K562 (cell line): ENCODE results near the gene MMP11. TPM values are rescaled to one million over a fixed set of nuclear protein-coding genes. Genes with fewer than 3 reads are reported as not detected.
A peak's percentile ranks its signal among the peaks of the same experiment; 100 is the strongest.

Experiments used
- HDAC8 ChIP-seq: fragments of 450-650 bp; IDR thresholded peaks from 2 replicates; pipeline ENCODE4 v1.6.1; 2016; ENCODE audit warnings: mild to moderate bottlenecking, missing genetic modification characterization, moderate library complexity, missing compliant biosample characterization
- KDM5B ChIP-seq: fragments of 200-600 bp; sonication (generic); IDR thresholded peaks from 2 replicates; pipeline ENCODE4 v1.6.1; 2012; ENCODE audit warnings: low read depth, mild to moderate bottlenecking, moderate library complexity, low read length, control low read depth, inconsistent platforms; ENCODE audit not compliant: insufficient replicate concordance
- MIER1 ChIP-seq: fragments of 450-650 bp; IDR thresholded peaks from 2 replicates; pipeline ENCODE4 v1.6.1; 2016; ENCODE audit warnings: antibody characterized with exemption, mild to moderate bottlenecking, low read depth
- MYNN ChIP-seq, 2 experiments: sonication (generic); formaldehyde crosslinking in 1 of 2; IDR thresholded peaks; 2 replicates each; pipeline versions ENCODE4 v1.5.0 to v1.6.1; 2016 to 2020; ENCODE audit warnings: antibody characterized with exemption in 1 of 2, missing genetic modification reagents in 1 of 2
- RBFOX2 ChIP-seq: fragments of 200-400 bp; formaldehyde crosslinking; IDR thresholded peaks from 2 replicates; pipeline ENCODE4 v1.6.1; 2017; ENCODE audit warnings: low read depth, mild to moderate bottlenecking, low read length, moderate library complexity
- YY1 ChIP-seq, 3 experiments: IDR thresholded peaks; 2 replicates each; pipeline ENCODE4 v1.6.1; 2011; ENCODE audit warnings: low read length in 2 of 3, mild to moderate bottlenecking in 2 of 3, moderate library complexity in 2 of 3, borderline replicate concordance in 1 of 3, control low read depth in 1 of 3, low read depth in 1 of 3; ENCODE audit not compliant: insufficient read depth in 3 of 3, insufficient replicate concordance in 2 of 3, control insufficient read depth in 1 of 3, insufficient read length in 1 of 3; ENCODE audit errors: extremely low read depth in 1 of 3
- ZKSCAN3 ChIP-seq: fragments of 250-450 bp; sonication (Bioruptor Pico); IDR thresholded peaks from 2 replicates; pipeline ENCODE4 v1.4.0; 2020
- polyA plus RNA-seq, 8 experiments: library from polyadenylated mRNA; depleted of rRNA in 4 of 8; stranded (reverse) in 5 of 8; unstranded in 3 of 8; fragments of >200 nt; fragmentation: Nextera tagmentation in 2 of 8; fragmentation: Illumina TruSeq in 1 of 8; extraction: Ambion mirVana in 2 of 8; extraction: Trizol in 1 of 8; gene quantifications; 2 replicates each; pipeline versions ENCODE4 v1.2.1 to v1.2.3, GENCODE V29; 2011 to 2014; ENCODE audit warnings: inconsistent platforms in 1 of 8, missing spikeins in 1 of 8
- total RNA-seq, 7 experiments: library from RNA; depleted of rRNA in 6 of 7; stranded (reverse); fragments of >200 nt in 6 of 7; fragmentation: Illumina TruSeq in 2 of 7; extraction: Trizol in 2 of 7; gene quantifications; 2 replicates each; pipeline versions ENCODE4 v1.2.1 to v1.2.3, GENCODE V29; 2011 to 2021; ENCODE audit warnings: low replicate concordance in 1 of 7
- TF ChIP-seq, protein P1 (sequence below): fragments of 250-450 bp; sonication (Bioruptor Pico); IDR thresholded peaks from 2 replicates; pipeline ENCODE4 v1.5.0; 2021
- TF ChIP-seq, protein P2 (sequence below): sonication (generic); formaldehyde crosslinking; IDR thresholded peaks from 2 replicates; pipeline ENCODE4 v1.8.0; 2023; ENCODE audit warnings: missing genetic modification reagents, mild to moderate bottlenecking, borderline replicate concordance
- TF ChIP-seq, protein P3 (sequence below): fragments of 450-650 bp; IDR thresholded peaks from 2 replicates; pipeline ENCODE4 v1.7.1; 2018; ENCODE audit warnings: mild to moderate bottlenecking, low read depth; ENCODE audit not compliant: partially characterized antibody
- TF ChIP-seq, protein P4 (sequence below): IDR thresholded peaks from 2 replicates; pipeline ENCODE4 v1.6.1; 2012; ENCODE audit warnings: low read depth, low read length, improper control_type of control experiment, borderline replicate concordance

Gene MMP11
- total and polyA plus RNA-seq, 9 of the 15 experiments (the other 6 are each of a cell fraction or from before 2014, with no cell fraction given) = 0.14 to 1.8 (median 1.1) TPM; not detected in 2

DNA sequence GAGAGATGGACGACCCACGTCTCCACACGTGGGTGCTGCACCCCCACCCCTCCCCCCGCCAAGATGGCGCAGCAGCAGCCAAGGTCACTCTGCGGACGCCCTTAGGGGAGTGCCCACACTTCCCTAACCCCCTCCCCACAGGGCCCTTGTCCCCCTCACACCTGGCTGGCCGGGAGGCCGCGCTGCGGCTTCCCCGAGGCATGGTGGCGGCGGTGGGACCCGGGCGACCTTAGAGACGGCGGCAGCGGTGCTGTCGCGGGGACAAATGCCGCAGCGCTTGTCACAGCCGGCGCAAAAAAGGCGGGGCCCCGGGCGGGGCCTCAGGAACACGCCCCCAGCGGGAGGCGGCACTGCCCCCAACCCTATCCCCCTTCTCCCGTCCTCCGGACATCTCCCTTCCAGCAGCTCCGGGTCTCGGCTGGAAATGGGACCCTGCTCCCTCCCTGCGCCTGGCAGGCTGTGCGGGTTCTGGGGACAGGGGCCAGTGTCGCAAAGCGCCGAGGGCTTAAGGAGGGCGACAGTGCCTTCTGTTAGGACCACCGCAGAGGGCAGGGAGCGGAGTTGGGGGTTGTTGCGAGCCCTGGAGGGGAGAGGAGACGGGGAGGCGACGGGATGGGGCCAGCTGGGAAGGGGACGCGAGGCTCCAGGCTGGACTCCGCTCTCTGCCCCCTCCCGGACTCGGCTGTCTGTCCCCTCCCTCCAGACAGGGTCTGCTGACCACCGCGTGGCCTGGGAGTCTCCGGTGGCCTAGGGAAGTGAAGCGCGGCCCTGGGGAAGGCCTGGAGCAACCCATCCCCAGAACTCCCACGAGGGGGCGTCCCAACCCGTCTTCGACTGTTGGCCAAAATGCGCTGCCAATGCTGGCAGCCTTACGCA lies 4.7 kb upstream of the MMP11 start, which contains the start of gene CHCHD10 (continued):
- peak; percentile 19; the same call in 1 of the 2 replicates for TF ChIP-seq HDAC8
- peak; percentile 99 for TF ChIP-seq RBFOX2
- TF ChIP-seq YY1 (IDR thresholded peaks at IDR 0.05; ENCODE audit: borderline replicate concordance in 1 of 3, control insufficient read depth in 1 of 3, extremely low read depth in 1 of 3, insufficient read depth in 3 of 3, insufficient read length in 1 of 3, insufficient replicate concordance in 2 of 3, low read depth in 1 of 3, low read length in 2 of 3) = peak; percentile 67 to 95 (median 86)
- no peak for TF ChIP-seq ZKSCAN3 (CRISPR knock-in tag)
- TF ChIP-seq, protein P1, sequence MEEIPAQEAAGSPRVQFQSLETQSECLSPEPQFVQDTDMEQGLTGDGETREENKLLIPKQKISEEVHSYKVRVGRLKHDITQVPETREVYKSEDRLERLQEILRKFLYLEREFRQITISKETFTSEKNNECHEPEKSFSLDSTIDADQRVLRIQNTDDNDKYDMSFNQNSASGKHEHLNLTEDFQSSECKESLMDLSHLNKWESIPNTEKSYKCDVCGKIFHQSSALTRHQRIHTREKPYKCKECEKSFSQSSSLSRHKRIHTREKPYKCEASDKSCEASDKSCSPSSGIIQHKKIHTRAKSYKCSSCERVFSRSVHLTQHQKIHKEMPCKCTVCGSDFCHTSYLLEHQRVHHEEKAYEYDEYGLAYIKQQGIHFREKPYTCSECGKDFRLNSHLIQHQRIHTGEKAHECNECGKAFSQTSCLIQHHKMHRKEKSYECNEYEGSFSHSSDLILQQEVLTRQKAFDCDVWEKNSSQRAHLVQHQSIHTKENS (CRISPR knock-in tag) = no peak
- TF ChIP-seq, protein P2, sequence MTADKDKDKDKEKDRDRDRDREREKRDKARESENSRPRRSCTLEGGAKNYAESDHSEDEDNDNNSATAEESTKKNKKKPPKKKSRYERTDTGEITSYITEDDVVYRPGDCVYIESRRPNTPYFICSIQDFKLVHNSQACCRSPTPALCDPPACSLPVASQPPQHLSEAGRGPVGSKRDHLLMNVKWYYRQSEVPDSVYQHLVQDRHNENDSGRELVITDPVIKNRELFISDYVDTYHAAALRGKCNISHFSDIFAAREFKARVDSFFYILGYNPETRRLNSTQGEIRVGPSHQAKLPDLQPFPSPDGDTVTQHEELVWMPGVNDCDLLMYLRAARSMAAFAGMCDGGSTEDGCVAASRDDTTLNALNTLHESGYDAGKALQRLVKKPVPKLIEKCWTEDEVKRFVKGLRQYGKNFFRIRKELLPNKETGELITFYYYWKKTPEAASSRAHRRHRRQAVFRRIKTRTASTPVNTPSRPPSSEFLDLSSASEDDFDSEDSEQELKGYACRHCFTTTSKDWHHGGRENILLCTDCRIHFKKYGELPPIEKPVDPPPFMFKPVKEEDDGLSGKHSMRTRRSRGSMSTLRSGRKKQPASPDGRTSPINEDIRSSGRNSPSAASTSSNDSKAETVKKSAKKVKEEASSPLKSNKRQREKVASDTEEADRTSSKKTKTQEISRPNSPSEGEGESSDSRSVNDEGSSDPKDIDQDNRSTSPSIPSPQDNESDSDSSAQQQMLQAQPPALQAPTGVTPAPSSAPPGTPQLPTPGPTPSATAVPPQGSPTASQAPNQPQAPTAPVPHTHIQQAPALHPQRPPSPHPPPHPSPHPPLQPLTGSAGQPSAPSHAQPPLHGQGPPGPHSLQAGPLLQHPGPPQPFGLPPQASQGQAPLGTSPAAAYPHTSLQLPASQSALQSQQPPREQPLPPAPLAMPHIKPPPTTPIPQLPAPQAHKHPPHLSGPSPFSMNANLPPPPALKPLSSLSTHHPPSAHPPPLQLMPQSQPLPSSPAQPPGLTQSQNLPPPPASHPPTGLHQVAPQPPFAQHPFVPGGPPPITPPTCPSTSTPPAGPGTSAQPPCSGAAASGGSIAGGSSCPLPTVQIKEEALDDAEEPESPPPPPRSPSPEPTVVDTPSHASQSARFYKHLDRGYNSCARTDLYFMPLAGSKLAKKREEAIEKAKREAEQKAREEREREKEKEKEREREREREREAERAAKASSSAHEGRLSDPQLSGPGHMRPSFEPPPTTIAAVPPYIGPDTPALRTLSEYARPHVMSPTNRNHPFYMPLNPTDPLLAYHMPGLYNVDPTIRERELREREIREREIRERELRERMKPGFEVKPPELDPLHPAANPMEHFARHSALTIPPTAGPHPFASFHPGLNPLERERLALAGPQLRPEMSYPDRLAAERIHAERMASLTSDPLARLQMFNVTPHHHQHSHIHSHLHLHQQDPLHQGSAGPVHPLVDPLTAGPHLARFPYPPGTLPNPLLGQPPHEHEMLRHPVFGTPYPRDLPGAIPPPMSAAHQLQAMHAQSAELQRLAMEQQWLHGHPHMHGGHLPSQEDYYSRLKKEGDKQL (CRISPR knock-in tag) = no peak
- TF ChIP-seq, protein P3, sequence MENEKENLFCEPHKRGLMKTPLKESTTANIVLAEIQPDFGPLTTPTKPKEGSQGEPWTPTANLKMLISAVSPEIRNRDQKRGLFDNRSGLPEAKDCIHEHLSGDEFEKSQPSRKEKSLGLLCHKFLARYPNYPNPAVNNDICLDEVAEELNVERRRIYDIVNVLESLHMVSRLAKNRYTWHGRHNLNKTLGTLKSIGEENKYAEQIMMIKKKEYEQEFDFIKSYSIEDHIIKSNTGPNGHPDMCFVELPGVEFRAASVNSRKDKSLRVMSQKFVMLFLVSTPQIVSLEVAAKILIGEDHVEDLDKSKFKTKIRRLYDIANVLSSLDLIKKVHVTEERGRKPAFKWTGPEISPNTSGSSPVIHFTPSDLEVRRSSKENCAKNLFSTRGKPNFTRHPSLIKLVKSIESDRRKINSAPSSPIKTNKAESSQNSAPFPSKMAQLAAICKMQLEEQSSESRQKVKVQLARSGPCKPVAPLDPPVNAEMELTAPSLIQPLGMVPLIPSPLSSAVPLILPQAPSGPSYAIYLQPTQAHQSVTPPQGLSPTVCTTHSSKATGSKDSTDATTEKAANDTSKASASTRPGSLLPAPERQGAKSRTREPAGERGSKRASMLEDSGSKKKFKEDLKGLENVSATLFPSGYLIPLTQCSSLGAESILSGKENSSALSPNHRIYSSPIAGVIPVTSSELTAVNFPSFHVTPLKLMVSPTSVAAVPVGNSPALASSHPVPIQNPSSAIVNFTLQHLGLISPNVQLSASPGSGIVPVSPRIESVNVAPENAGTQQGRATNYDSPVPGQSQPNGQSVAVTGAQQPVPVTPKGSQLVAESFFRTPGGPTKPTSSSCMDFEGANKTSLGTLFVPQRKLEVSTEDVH = no peak
- TF ChIP-seq, protein P4, sequence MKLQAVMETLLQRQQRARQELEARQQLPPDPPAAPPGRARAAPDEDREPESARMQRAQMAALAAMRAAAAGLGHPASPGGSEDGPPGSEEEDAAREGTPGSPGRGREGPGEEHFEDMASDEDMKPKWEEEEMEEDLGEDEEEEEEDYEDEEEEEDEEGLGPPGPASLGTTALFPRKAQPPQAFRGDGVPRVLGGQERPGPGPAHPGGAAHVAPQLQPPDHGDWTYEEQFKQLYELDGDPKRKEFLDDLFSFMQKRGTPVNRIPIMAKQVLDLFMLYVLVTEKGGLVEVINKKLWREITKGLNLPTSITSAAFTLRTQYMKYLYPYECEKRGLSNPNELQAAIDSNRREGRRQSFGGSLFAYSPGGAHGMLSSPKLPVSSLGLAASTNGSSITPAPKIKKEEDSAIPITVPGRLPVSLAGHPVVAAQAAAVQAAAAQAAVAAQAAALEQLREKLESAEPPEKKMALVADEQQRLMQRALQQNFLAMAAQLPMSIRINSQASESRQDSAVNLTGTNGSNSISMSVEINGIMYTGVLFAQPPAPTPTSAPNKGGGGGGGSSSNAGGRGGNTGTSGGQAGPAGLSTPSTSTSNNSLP = no peak
- TF ChIP-seq MYNN (IDR thresholded peaks at IDR 0.05) = no peak
- no peak for TF ChIP-seq MYNN (CRISPR knock-in tag; IDR thresholded peaks at IDR 0.05)
- peak; percentile 64 for TF ChIP-seq KDM5B
- TF ChIP-seq MIER1 = no peak
